Parathyroid adenoma (tissue), 2 donors: ENCODE measurements around the gene TPPP3.

Experiments used
- H2AFZ ChIP-seq: fragments of 300-600 bp; sonication (generic); one replicate; pipeline ENCODE4 v1.7.0; 2017; ENCODE audit warnings: antibody characterized with exemption, mild to moderate bottlenecking
- H3K27ac ChIP-seq: fragments of 300-600 bp; sonication (generic); one replicate; pipeline ENCODE4 v1.7.0; 2017
- H3K27me3 ChIP-seq: fragments of 300-600 bp; sonication (generic); one replicate; pipeline ENCODE4 v1.7.0; 2017; ENCODE audit warnings: low read length; ENCODE audit not compliant: control insufficient read depth, insufficient read depth
- H3K36me3 ChIP-seq: fragments of 300-600 bp; sonication (generic); one replicate; pipeline ENCODE4 v1.7.0; 2017; ENCODE audit warnings: low read length; ENCODE audit not compliant: control insufficient read depth, insufficient read depth
- H3K4me1 ChIP-seq: fragments of 300-600 bp; sonication (generic); one replicate; pipeline ENCODE4 v1.7.0; 2017; ENCODE audit warnings: control low read depth
- H3K4me2 ChIP-seq: fragments of 300-600 bp; sonication (generic); one replicate; pipeline ENCODE4 v1.7.0; 2017; ENCODE audit warnings: low read length
- H3K4me3 ChIP-seq: fragments of 300-600 bp; sonication (generic); one replicate; pipeline ENCODE4 v1.7.0; 2017; ENCODE audit warnings: low read depth, low read length
- H3K79me2 ChIP-seq: fragments of 300-600 bp; sonication (generic); one replicate; pipeline ENCODE4 v1.7.0; 2017; ENCODE audit warnings: control low read depth
- H3K9ac ChIP-seq: fragments of 300-600 bp; sonication (generic); one replicate; pipeline ENCODE4 v1.7.0; 2017; ENCODE audit warnings: mild to moderate bottlenecking
- H3K9me3 ChIP-seq: fragments of 300-600 bp; sonication (generic); one replicate; pipeline ENCODE4 v1.7.0; 2017; ENCODE audit warnings: low read length; ENCODE audit not compliant: control insufficient read depth
- CTCF ChIP-seq: fragments of 300-600 bp; sonication (generic); IDR thresholded peaks from one replicate; pipeline ENCODE4 v1.7.0; 2017; ENCODE audit warnings: antibody characterized with exemption, mild to moderate bottlenecking
- donor health status: primary hyperparathyroidism.

TPPP3 gene

GRCh38 chr16:67428146-67428731, 34.9 kb upstream of the TPPP3 start:
- peak; percentile 93 for TF ChIP-seq CTCF
- Histone ChIP-seq H2AFZ (peak overlapping the region; percentile 35), H3K4me1 (peaks cover 17% of the 10 kb centered on the region), H3K4me3 (no peak overlapping the region), H3K27ac (no peak overlapping the region), H3K27me3 (no peaks in the 10 kb centered on the region), H3K9ac (no peak overlapping the region), H3K36me3 (no peaks in the 10 kb centered on the region), H3K4me2 (peak overlapping the region; percentile 21), H3K9me3 (no peaks in the 10 kb centered on the region), H3K79me2 (no peaks in the 10 kb centered on the region)

DNA sequence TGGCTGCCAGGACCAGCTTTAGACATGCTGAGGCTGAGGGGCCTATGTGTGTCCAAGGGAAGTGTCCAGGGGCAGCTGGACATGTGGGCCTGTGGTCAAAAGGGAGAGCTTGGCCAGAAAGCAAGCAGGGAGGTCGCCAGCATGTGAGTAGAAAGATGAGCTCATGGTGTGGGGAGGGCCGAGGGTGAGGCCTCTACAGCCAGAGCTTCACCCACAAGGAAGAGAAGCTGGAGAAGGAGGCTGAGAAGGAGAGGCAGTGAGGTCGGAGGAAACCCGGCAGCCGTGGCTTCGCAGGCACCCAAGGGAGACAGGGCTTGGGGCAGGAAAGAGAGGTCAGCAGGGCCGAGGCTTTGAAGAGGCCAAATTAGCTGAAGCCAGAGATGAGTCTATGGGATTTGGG, 33.7 kb upstream of the TPPP3 start:
- no peak for TF ChIP-seq CTCF
- Histone ChIP-seq H3K27me3 (no peaks in the 10 kb centered on the region), H3K36me3 (no peaks in the 10 kb centered on the region), H2AFZ (no peak overlapping the region), H3K79me2 (no peaks in the 10 kb centered on the region), H3K4me1 (peaks cover 17% of the 10 kb centered on the region), H3K9me3 (no peaks in the 10 kb centered on the region), H3K4me3 (no peak overlapping the region), H3K27ac (no peak overlapping the region), H3K4me2 (no peak overlapping the region), H3K9ac (no peak overlapping the region)

DNA sequence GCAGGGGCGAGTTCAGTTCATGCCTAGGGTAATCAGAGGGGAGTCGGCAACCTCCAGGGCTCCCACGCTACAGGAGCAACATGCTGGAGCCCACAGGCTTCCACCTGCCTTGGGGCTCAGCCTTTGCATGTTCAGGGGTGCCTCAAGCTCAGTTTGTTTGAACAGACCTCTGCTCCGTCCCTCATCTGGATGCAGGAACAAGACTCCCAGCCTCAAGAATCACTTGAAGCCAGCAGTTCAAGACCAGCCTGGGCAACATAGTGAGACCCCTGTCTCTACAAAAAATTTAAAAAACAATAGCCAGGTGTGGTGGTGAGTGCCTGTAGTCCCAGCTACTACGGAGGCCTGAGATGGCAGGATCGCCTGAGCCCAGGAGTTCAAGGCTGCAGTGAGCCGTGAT, 32.7 kb upstream of the TPPP3 start:
- Histone ChIP-seq H3K4me3 (no peak overlapping the region), H3K9me3 (no peaks in the 10 kb centered on the region), H3K4me1 (peaks cover 13% of the 10 kb centered on the region), H3K4me2 (no peak overlapping the region), H3K9ac (no peak overlapping the region), H3K27ac (no peak overlapping the region), H3K79me2 (no peaks in the 10 kb centered on the region), H3K27me3 (no peaks in the 10 kb centered on the region), H3K36me3 (no peaks in the 10 kb centered on the region), H2AFZ (no peak overlapping the region)
- TF ChIP-seq CTCF = no peak

DNA sequence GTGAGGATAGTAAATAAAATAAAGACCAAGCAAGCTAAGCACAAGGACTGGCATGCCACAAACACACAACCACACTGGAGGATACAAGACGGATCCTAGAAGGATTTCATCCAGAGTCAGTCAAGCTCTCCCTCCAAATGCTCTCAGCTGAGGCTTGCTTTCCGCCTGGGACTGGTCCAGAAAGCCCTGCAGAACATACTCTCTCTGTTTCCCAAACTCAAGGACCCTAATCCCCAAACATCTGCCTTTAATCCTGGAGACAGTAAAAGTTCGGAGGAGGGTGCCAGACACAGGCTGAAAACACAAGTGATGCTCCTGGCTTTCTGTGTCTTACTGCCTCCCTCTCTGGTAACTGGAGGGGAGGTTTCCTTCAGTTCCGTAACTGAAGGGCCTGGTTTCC, 32.3 kb upstream of the TPPP3 start:
- Histone ChIP-seq H3K36me3 (no peaks in the 10 kb centered on the region), H3K9me3 (no peaks in the 10 kb centered on the region), H2AFZ (no peak overlapping the region), H3K27ac (no peak overlapping the region), H3K27me3 (no peaks in the 10 kb centered on the region), H3K9ac (no peak overlapping the region), H3K79me2 (no peaks in the 10 kb centered on the region), H3K4me3 (no peak overlapping the region), H3K4me2 (no peak overlapping the region), H3K4me1 (peaks cover 13% of the 10 kb centered on the region)
- no peak for TF ChIP-seq CTCF

GRCh38 chr16:67425061-67425460, 31.8 kb upstream of the TPPP3 start:
- no peaks in the 10 kb centered on the region for H3K27me3 ChIP-seq

More at GRCh38 chr16:67425061-67425460, 31.8 kb upstream of the TPPP3 start:
- Histone ChIP-seq H3K9me3 (no peaks in the 10 kb centered on the region), H3K4me3 (no peak overlapping the region), H3K4me1 (peaks cover 10% of the 10 kb centered on the region), H3K36me3 (no peaks in the 10 kb centered on the region), H2AFZ (no peak overlapping the region), H3K79me2 (no peaks in the 10 kb centered on the region), H3K9ac (no peak overlapping the region), H3K4me2 (no peak overlapping the region), H3K27ac (no peak overlapping the region)
- TF ChIP-seq CTCF = no peak
